Skeletal muscle tissue (tissue), 4 donors: Measurements from ENCODE around the gene ZNF681. TPM values are rescaled to one million over a fixed set of nuclear protein-coding genes. Genes with fewer than 3 reads are reported as not detected.

ENCODE experiments used
- H3K27ac ChIP-seq: one replicate; pipeline ENCODE4 v1.7.0; 2013; ENCODE audit warnings: mild to moderate bottlenecking, low read depth, low read length, inconsistent platforms
- H3K27me3 ChIP-seq, 3 donors: one replicate each; pipeline ENCODE4 v1.7.0; 2013; ENCODE audit warnings: low read length in 3 of 3; ENCODE audit not compliant: control insufficient read depth in 3 of 3, insufficient read depth in 3 of 3
- H3K36me3 ChIP-seq, 3 donors: one replicate each; pipeline ENCODE4 v1.7.0; 2013; ENCODE audit warnings: low read length in 3 of 3; ENCODE audit not compliant: control insufficient read depth in 3 of 3, insufficient read depth in 3 of 3
- H3K4me1 ChIP-seq, 3 donors: one replicate each; pipeline ENCODE4 v1.7.0; 2013; ENCODE audit warnings: low read length in 3 of 3, mild to moderate bottlenecking in 3 of 3; ENCODE audit not compliant: control insufficient read depth in 3 of 3, insufficient read depth in 3 of 3
- H3K4me3 ChIP-seq, 3 donors: one replicate each; pipeline ENCODE4 v1.7.0; 2013; ENCODE audit warnings: low read length in 3 of 3
- H3K9ac ChIP-seq, 3 donors: one replicate each; pipeline ENCODE4 v1.7.0; 2013; ENCODE audit warnings: low read length in 3 of 3, mild to moderate bottlenecking in 3 of 3, moderate library complexity in 2 of 3, low read depth in 1 of 3
- H3K9me3 ChIP-seq, 3 donors: one replicate each; pipeline ENCODE4 v1.7.0; 2013; ENCODE audit warnings: low read length in 3 of 3; ENCODE audit not compliant: control insufficient read depth in 3 of 3
- total RNA-seq: library from RNA; depleted of rRNA; stranded (reverse); fragments of >200 nt; gene quantifications from one replicate; pipeline ENCODE4 v1.2.3, GENCODE V29; 2014
- donor health status: Osteomylitis.

ZNF681 gene
- total RNA-seq, 1 donor from 2014 or later, result 1.6 TPM

- Histone ChIP-seq H3K36me3 (no peaks in the 10 kb centered on the region), H3K4me1 (no peaks in the 10 kb centered on the region), H3K4me3 (no peak overlapping the region), H3K9ac (no peak overlapping the region), H3K27me3 (no peaks in the 10 kb centered on the region), H3K27ac (no peak overlapping the region), H3K9me3 (peaks cover 0 to 2% (median 0%) of the 10 kb centered on the region in 3 donors)
These were observed 18.0 kb upstream of the ZNF681 start for GRCh38 chr19:23776507-23777205.

DNA sequence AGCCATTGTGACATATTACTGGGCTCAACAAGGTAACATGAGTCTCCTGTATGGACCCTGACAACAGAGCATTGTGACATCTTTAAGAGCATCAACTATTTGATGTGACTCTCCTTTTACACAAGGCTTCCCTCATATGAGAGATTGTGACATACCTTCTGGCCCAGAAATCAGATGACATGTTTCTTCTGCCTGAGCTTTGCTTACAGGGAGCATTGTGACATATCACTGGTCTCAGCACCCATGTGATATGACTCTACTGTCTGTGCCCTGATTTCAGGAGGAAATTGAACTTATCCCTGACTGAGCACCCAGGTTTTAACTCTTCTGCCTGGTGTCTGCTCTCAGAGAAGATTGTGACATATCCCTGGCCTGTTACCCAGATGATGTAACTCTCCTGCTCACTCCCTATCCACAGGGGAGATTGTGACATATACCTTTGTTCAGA is 15.9 kb upstream of the ZNF681 start:
- Histone ChIP-seq H3K36me3 (no peaks in the 10 kb centered on the region), H3K4me1 (no peaks in the 10 kb centered on the region), H3K4me3 (no peak overlapping the region), H3K27ac (no peak overlapping the region), H3K9ac (no peak overlapping the region), H3K27me3 (no peaks in the 10 kb centered on the region), H3K9me3 (no peaks in the 10 kb centered on the region)

DNA sequence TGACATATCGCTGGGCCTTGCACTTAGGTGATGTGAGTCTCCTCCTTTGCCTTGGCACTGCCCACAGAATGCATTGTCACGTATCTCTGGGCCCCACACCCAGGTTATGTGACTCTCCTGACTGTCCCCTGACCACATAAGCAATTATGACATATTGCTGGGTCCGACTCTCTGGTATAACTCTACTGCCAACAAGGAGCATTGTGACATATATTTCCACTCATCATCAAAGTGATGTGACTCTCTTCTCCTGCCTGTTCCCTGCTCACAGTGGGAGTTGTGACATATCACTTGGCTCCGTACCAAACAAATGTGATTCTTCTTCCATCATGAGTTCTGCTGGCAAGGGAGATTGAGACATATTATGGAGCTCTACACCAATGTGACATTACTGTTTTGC is 15.4 kb upstream of the ZNF681 start:
- no peak overlapping the region for H3K27ac ChIP-seq
- H3K36me3 ChIP-seq, result no peaks in the 10 kb centered on the region
- H3K9me3 ChIP-seq, result no peaks in the 10 kb centered on the region
- no peaks in the 10 kb centered on the region for H3K4me1 ChIP-seq
- no peaks in the 10 kb centered on the region for H3K27me3 ChIP-seq
- no peak overlapping the region for H3K9ac ChIP-seq
- no peak overlapping the region for H3K4me3 ChIP-seq

- Histone ChIP-seq H3K4me3 (no peak overlapping the region), H3K9me3 (no peaks in the 10 kb centered on the region), H3K27ac (no peak overlapping the region), H3K4me1 (no peaks in the 10 kb centered on the region), H3K27me3 (no peaks in the 10 kb centered on the region), H3K36me3 (no peaks in the 10 kb centered on the region), H3K9ac (no peak overlapping the region)
These were observed 14.0 kb upstream of the ZNF681 start for GRCh38 chr19:23772675-23773063.

- no peaks in the 10 kb centered on the region for H3K36me3 ChIP-seq
- no peak overlapping the region for H3K4me3 ChIP-seq
- no peaks in the 10 kb centered on the region for H3K9me3 ChIP-seq
- no peak overlapping the region for H3K9ac ChIP-seq
- no peaks in the 10 kb centered on the region for H3K27me3 ChIP-seq
- no peak overlapping the region for H3K27ac ChIP-seq
- H3K4me1 ChIP-seq, result no peaks in the 10 kb centered on the region
These were observed 13.3 kb upstream of the ZNF681 start for GRCh38 chr19:23771761-23772674.

GRCh38 chr19:23771316-23771715 is 12.6 kb upstream of the ZNF681 start:
- H3K9ac ChIP-seq, result no peak overlapping the region
- no peak overlapping the region for H3K4me3 ChIP-seq

DNA sequence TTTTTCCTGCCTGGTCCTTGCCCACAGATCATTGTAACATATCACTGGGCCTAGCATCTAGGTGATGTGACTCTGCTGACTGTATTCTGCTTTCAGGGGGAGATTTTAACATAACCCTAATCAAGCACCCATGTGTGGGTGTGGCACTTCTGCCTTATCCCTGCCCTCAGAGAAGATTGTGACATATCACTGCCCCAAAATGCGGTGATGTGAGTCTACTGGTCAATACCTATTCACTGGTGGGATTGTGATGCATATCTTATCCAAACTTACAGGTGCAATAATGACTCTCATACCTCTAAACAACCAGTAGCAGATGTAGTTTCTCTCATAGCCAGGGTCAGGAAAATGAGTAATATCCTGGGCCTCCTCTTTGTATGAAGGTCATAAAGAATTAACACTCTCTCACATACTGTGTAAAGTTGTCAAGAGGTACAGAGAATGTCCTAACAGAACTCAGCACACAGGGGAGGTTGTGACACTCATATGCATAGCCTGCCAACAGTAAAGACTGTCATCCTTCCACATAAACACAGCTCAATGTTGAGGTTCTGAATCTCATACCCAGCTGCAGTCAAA is 12.1 kb upstream of the ZNF681 start:
- no peaks in the 10 kb centered on the region for H3K27me3 ChIP-seq
- H3K9ac ChIP-seq, result no peak overlapping the region

More at GRCh38 chr19:23771316-23771715, 12.6 kb upstream of the ZNF681 start:
- Histone ChIP-seq H3K9me3 (no peaks in the 10 kb centered on the region), H3K36me3 (no peaks in the 10 kb centered on the region), H3K27me3 (no peaks in the 10 kb centered on the region), H3K4me1 (no peaks in the 10 kb centered on the region), H3K27ac (no peak overlapping the region)

GRCh38 chr19:23769691-23770468 is 11.2 kb upstream of the ZNF681 start:
- Histone ChIP-seq H3K4me1 (no peaks in the 10 kb centered on the region), H3K27me3 (no peaks in the 10 kb centered on the region), H3K9me3 (no peaks in the 10 kb centered on the region), H3K9ac (no peak overlapping the region), H3K27ac (no peak overlapping the region), H3K36me3 (no peaks in the 10 kb centered on the region), H3K4me3 (no peak overlapping the region)

More for the DNA sequence above, 12.1 kb upstream of the ZNF681 start:
- no peaks in the 10 kb centered on the region for H3K36me3 ChIP-seq
- H3K27ac ChIP-seq, result no peak overlapping the region
- H3K4me3 ChIP-seq, result no peak overlapping the region
- no peaks in the 10 kb centered on the region for H3K9me3 ChIP-seq
- no peaks in the 10 kb centered on the region for H3K4me1 ChIP-seq

DNA sequence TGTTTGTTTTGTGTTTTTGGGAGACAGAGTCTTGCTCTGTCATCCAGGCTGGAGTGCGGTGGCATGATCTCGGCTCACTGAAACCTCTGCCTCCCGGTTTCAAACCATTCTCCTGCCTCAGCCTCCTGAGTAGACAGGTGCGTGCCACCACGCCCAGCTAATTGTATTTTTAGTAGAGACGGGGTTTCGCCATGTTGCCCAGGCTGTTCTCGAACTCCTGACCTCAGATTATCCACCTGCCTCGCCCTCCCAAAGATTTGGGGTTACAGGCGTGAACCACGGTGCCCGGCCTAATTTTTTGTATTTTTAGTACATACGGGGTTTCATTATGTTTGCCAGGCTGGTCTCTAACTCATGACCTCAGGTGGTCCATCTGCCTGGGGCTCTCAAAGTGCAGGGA is 8.3 kb upstream of the ZNF681 start:
- H3K4me3 ChIP-seq, result no peak overlapping the region
- H3K9me3 ChIP-seq, result no peaks in the 10 kb centered on the region
- H3K27me3 ChIP-seq, result no peaks in the 10 kb centered on the region
- no peaks in the 10 kb centered on the region for H3K36me3 ChIP-seq
- H3K27ac ChIP-seq, result no peak overlapping the region
- no peaks in the 10 kb centered on the region for H3K4me1 ChIP-seq
- H3K9ac ChIP-seq, result no peak overlapping the region
